H9 (cell line): ENCODE results near the gene FAM53B. TPM values are rescaled to one million over a fixed set of nuclear protein-coding genes. Genes with fewer than 3 reads are reported as not detected.

Source experiments
- DNase-seq: peaks from one replicate; pipeline ENCODE4 v3.0.0-alpha.2; 2017
- H2AFZ ChIP-seq: one replicate; pipeline ENCODE4 v1.6.1; 2013; ENCODE audit warnings: mild to moderate bottlenecking, low read length, control low read depth, moderate library complexity
- H2AK5ac ChIP-seq: 2 replicates; pipeline ENCODE4 v1.6.1; 2013; ENCODE audit warnings: low read length, control low read depth, mixed read lengths; ENCODE audit not compliant: insufficient read length
- H2BK120ac ChIP-seq: one replicate; pipeline ENCODE4 v1.6.1; 2013; ENCODE audit warnings: low read depth, mild to moderate bottlenecking, low read length, control low read depth, inconsistent platforms; ENCODE audit not compliant: poor library complexity, severe bottlenecking
- H2BK12ac ChIP-seq: 2 replicates; pipeline ENCODE4 v1.6.1; 2013; ENCODE audit warnings: low read length, control low read depth, mixed read lengths, low read depth; ENCODE audit not compliant: insufficient read length
- H2BK15ac ChIP-seq: 2 replicates; pipeline ENCODE4 v1.6.1; 2013; ENCODE audit warnings: low read depth, low read length, control low read depth
- H2BK20ac ChIP-seq: one replicate; pipeline ENCODE4 v1.6.1; 2013; ENCODE audit warnings: low read depth, mild to moderate bottlenecking, low read length, control low read depth, inconsistent platforms; ENCODE audit not compliant: poor library complexity, severe bottlenecking
- H2BK5ac ChIP-seq: 2 replicates; pipeline ENCODE4 v1.6.1; 2013; ENCODE audit warnings: low read length, control low read depth, mixed read lengths; ENCODE audit not compliant: insufficient read length
- H3K14ac ChIP-seq: 2 replicates; pipeline ENCODE4 v1.6.1; 2013; ENCODE audit warnings: low read length, control low read depth; ENCODE audit not compliant: insufficient read depth
- H3K18ac ChIP-seq: 2 replicates; pipeline ENCODE4 v1.6.1; 2013; ENCODE audit warnings: low read depth, mild to moderate bottlenecking, mixed read lengths, low read length, control low read depth; ENCODE audit not compliant: insufficient read length
- H3K23ac ChIP-seq: 2 replicates; pipeline ENCODE4 v1.6.1; 2013; ENCODE audit warnings: low read length, control low read depth, mixed read lengths, low read depth; ENCODE audit not compliant: insufficient read length
- H3K23me2 ChIP-seq: 2 replicates; pipeline ENCODE4 v1.6.1; 2013; ENCODE audit warnings: low read depth, mild to moderate bottlenecking, mixed read lengths, low read length, control low read depth; ENCODE audit not compliant: insufficient read length, poor library complexity, severe bottlenecking
- H3K27ac ChIP-seq: 2 replicates; pipeline ENCODE4 v1.5.1; 2013; ENCODE audit warnings: low read length, control low read depth, mixed read lengths, low read depth; ENCODE audit not compliant: insufficient read length
- H3K27me3 ChIP-seq: 2 replicates; pipeline ENCODE4 v1.6.1; 2013; ENCODE audit warnings: low read length, control low read depth, inconsistent platforms; ENCODE audit not compliant: insufficient read depth
- H3K4ac ChIP-seq: 2 replicates; pipeline ENCODE4 v1.6.1; 2013; ENCODE audit warnings: low read depth, mild to moderate bottlenecking, control low read depth, inconsistent platforms, low read length, moderate library complexity
- H3K4me1 ChIP-seq: 2 replicates; pipeline ENCODE4 v1.6.1; 2013; ENCODE audit warnings: low read length, control low read depth, inconsistent platforms; ENCODE audit not compliant: insufficient read depth
- H3K4me2 ChIP-seq: 2 replicates; pipeline ENCODE4 v1.6.1; 2013; ENCODE audit warnings: low read length, control low read depth, mixed read lengths; ENCODE audit not compliant: insufficient read length, insufficient read depth
- H3K56ac ChIP-seq: 2 replicates; pipeline ENCODE4 v1.6.1; 2013; ENCODE audit warnings: low read depth, mild to moderate bottlenecking, mixed read lengths, low read length, control low read depth; ENCODE audit not compliant: insufficient read length
- H3K79me1 ChIP-seq: 2 replicates; pipeline ENCODE4 v1.6.1; 2013; ENCODE audit warnings: low read depth, mild to moderate bottlenecking, moderate library complexity, low read length, control low read depth, inconsistent platforms; ENCODE audit not compliant: insufficient read depth, poor library complexity, severe bottlenecking
- H3K79me2 ChIP-seq: 2 replicates; pipeline ENCODE4 v1.6.1; 2013; ENCODE audit warnings: low read length, control low read depth, inconsistent platforms; ENCODE audit not compliant: insufficient read depth
- H3K9ac ChIP-seq: 2 replicates; pipeline ENCODE4 v1.6.1; 2013; ENCODE audit warnings: low read length, control low read depth, mixed read lengths; ENCODE audit not compliant: insufficient read length; ENCODE audit errors: extremely low read depth
- H3K9me3 ChIP-seq: one replicate; pipeline ENCODE4 v1.6.1; 2013; ENCODE audit warnings: low read depth, low read length, inconsistent platforms; ENCODE audit not compliant: control insufficient read depth
- H3T11ph ChIP-seq: one replicate; pipeline ENCODE4 v1.6.1; 2013; ENCODE audit warnings: mild to moderate bottlenecking, low read length, control low read depth, inconsistent platforms
- H4K20me1 ChIP-seq: one replicate; pipeline ENCODE4 v1.6.1; 2013; ENCODE audit not compliant: control insufficient read depth, insufficient read length, insufficient read depth
- H4K5ac ChIP-seq: 2 replicates; pipeline ENCODE4 v1.6.1; 2013; ENCODE audit warnings: low read depth, mild to moderate bottlenecking, mixed read lengths, low read length, control low read depth; ENCODE audit not compliant: insufficient read length
- H4K8ac ChIP-seq: replicated peaks from 2 replicates; pipeline ENCODE4 v1.6.1; 2013; ENCODE audit warnings: low read length, control low read depth, mixed read lengths, low read depth; ENCODE audit not compliant: insufficient read length
- H4K91ac ChIP-seq: 2 replicates; pipeline ENCODE4 v1.6.1; 2013; ENCODE audit warnings: low read depth, mild to moderate bottlenecking, moderate library complexity, mixed read lengths, low read length, control low read depth; ENCODE audit not compliant: insufficient read length
- H3K27ac Mint-ChIP-seq, 3 experiments: 2 replicates in 2 of 3; 3 replicates in 1 of 3; pipeline ENCODE4 v1.8.0; 2020 to 2021; ENCODE audit warnings: mixed read lengths in 3 of 3, mild to moderate bottlenecking in 1 of 3, moderate library complexity in 1 of 3
- H3K27me3 Mint-ChIP-seq: 2 replicates; pipeline ENCODE4 v1.8.0; 2021; ENCODE audit warnings: low read depth, mild to moderate bottlenecking, moderate library complexity, mixed read lengths
- H3K36me3 Mint-ChIP-seq, 3 experiments: 2 replicates in 2 of 3; 3 replicates in 1 of 3; pipeline ENCODE4 v1.8.0; 2020 to 2021; ENCODE audit warnings: low read depth in 3 of 3, mixed read lengths in 3 of 3; ENCODE audit not compliant: insufficient read depth in 1 of 3
- H3K4me1 Mint-ChIP-seq, 2 experiments: 2 replicates each; pipeline ENCODE4 v1.8.0; 2020; ENCODE audit warnings: mixed read lengths in 2 of 2
- H3K4me3 Mint-ChIP-seq, 2 experiments: 2 replicates in 1 of 2; 3 replicates in 1 of 2; pipeline ENCODE4 v1.8.0; 2020 to 2021; ENCODE audit warnings: mild to moderate bottlenecking in 2 of 2, mixed read lengths in 2 of 2, moderate library complexity in 1 of 2
- H3K9me3 Mint-ChIP-seq, 2 experiments: 2 replicates in 1 of 2; 3 replicates in 1 of 2; pipeline ENCODE4 v1.8.0; 2020; ENCODE audit warnings: mild to moderate bottlenecking in 2 of 2, mixed read lengths in 2 of 2, moderate library complexity in 1 of 2
- WGBS: extraction: QIAGEN DNeasy Blood & Tissue Kit; methylation state at CpG from one replicate; pipeline ENCODE4 v1.1.7; 2013; ENCODE audit warnings: missing lambda C conversion rate, low lambda C conversion rate, mixed read lengths; ENCODE audit not compliant: insufficient read length; ENCODE audit errors: extremely low coverage; 5-methylcytosine and 5-hydroxymethylcytosine counted together
- total RNA-seq: library from RNA; stranded (reverse); gene quantifications from 2 replicates; pipeline ENCODE4 v1.2.1, GENCODE V29; 2021
- TF ChIP-seq, protein P1 (sequence below): fragments of 200-600 bp; sonication (generic); conservative IDR thresholded peaks from 3 replicates; pipeline ENCODE4 v1.8.0; 2021; ENCODE audit warnings: antibody characterized with exemption, mild to moderate bottlenecking

Gene FAM53B
- total RNA-seq, 1 experiment from 2014 or later = 11.5 TPM

DNA sequence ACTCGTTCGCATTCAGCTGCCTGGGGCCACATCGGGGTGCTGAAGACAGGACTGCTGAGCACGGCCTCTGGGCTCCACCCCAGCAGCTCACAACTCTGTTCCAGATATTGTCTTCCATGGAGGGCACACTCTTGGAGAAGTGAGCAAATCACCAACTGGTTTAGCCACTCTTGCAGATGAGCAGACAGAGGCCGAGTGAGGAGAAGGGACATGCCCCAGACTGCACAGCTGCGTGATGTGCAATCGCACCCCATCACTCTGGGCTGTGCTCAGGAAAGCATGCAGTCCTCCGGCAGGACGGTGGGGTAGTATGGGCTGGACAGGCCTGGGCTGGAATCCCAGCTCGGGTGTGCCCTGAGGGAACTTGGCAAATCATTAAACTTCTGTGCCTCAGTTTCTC is 111.6 kb downstream of the FAM53B start:
- Histone ChIP-seq H3K79me1 (no peaks in the 10 kb centered on the region), H4K5ac (no peak overlapping the region), H3K4me2 (no peak overlapping the region), H2BK5ac (no peak overlapping the region), H2BK20ac (no peak overlapping the region), H3K27me3 (no peaks in the 10 kb centered on the region), H4K91ac (no peak overlapping the region), H3K9me3 (no peaks in the 10 kb centered on the region), H2AK5ac (no peak overlapping the region), H3K79me2 (no peaks in the 10 kb centered on the region), H3K4ac (no peak overlapping the region), H3T11ph (no peak overlapping the region), H2BK15ac (no peak overlapping the region), H3K18ac (no peak overlapping the region), H3K56ac (no peak overlapping the region), H3K23me2 (no peaks in the 10 kb centered on the region), H3K9ac (no peak overlapping the region), H3K27ac (no peak overlapping the region), H2BK120ac (no peak overlapping the region), H4K20me1 (no peaks in the 10 kb centered on the region), H3K23ac (no peak overlapping the region), H3K14ac (0 out of 2 replicates have a peak overlapping the region, but pooled peaks have one; percentile 8), H2AFZ (no peak overlapping the region), H2BK12ac (no peak overlapping the region), H3K4me1 (no peaks in the 10 kb centered on the region; the same call in 1 of the 2 replicates), H4K8ac (no peak overlapping the region)
- TF ChIP-seq, protein P1, sequence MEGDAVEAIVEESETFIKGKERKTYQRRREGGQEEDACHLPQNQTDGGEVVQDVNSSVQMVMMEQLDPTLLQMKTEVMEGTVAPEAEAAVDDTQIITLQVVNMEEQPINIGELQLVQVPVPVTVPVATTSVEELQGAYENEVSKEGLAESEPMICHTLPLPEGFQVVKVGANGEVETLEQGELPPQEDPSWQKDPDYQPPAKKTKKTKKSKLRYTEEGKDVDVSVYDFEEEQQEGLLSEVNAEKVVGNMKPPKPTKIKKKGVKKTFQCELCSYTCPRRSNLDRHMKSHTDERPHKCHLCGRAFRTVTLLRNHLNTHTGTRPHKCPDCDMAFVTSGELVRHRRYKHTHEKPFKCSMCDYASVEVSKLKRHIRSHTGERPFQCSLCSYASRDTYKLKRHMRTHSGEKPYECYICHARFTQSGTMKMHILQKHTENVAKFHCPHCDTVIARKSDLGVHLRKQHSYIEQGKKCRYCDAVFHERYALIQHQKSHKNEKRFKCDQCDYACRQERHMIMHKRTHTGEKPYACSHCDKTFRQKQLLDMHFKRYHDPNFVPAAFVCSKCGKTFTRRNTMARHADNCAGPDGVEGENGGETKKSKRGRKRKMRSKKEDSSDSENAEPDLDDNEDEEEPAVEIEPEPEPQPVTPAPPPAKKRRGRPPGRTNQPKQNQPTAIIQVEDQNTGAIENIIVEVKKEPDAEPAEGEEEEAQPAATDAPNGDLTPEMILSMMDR = no peak
- no peak for DNase-seq
- no CpG with 5 or more reads among the region's 10 CpGs for WGBS
- Mint-ChIP-seq H3K4me3 (no peak overlapping the region), H3K27me3 (peaks cover 1% of the 10 kb centered on the region; the same call in 1 of the 2 replicates), H3K27ac (no peak overlapping the region), H3K9me3 (0 out of 5 replicates have a peak, but pooled peaks cover 0 to 3% of the 10 kb centered on the region in 2 experiments), H3K36me3 (peaks cover 0 to 7% (median 4%) of the 10 kb centered on the region in 3 experiments; a peak in 5 of 7 replicates), H3K4me1 (peaks cover 14 to 18% of the 10 kb centered on the region in 2 experiments)
